Fibroblast of lung (primary cell): Measurements from ENCODE around the gene FOXI3. TPM values are rescaled to one million over a fixed set of nuclear protein-coding genes. Genes with fewer than 3 reads are reported as not detected.
"Not testable (repeated sequence)": the region's sequence is repeated elsewhere in the genome, so short reads cannot be mapped to it uniquely, and the experiment has no call there.

ENCODE experiments used
- DNase-seq, 2 donors: peaks; one replicate each; pipeline versions ENCODE4 v3.0.0 to v3.0.0-alpha.2; 2010; ENCODE audit warnings: low read depth in 2 of 2
- H2AFZ ChIP-seq: 2 replicates; pipeline ENCODE4 v1.5.1; 2012; ENCODE audit warnings: low read length, control low read depth, inconsistent platforms
- H3K27ac ChIP-seq: 2 replicates; pipeline ENCODE4 v1.5.1; 2011; ENCODE audit warnings: low read length, control low read depth; ENCODE audit not compliant: insufficient read depth
- H3K27me3 ChIP-seq: 2 replicates; pipeline ENCODE4 v1.5.1; 2011; ENCODE audit warnings: mild to moderate bottlenecking, low read length; ENCODE audit not compliant: control insufficient read depth, insufficient read depth
- H3K36me3 ChIP-seq: 2 replicates; pipeline ENCODE4 v1.5.1; 2011; ENCODE audit warnings: low read length; ENCODE audit not compliant: control insufficient read depth, insufficient read depth
- H3K4me1 ChIP-seq: 2 replicates; pipeline ENCODE4 v1.5.1; 2011; ENCODE audit warnings: low read length; ENCODE audit not compliant: control insufficient read depth, insufficient read depth; ENCODE audit errors: extremely low read depth
- H3K4me2 ChIP-seq: 2 replicates; pipeline ENCODE4 v1.5.1; 2011; ENCODE audit warnings: low read length, control low read depth; ENCODE audit not compliant: insufficient read depth; ENCODE audit errors: extremely low read depth
- H3K4me3 ChIP-seq, 4 experiments: fragments of 200-600 bp in 1 of 4; sonication (generic) in 1 of 4; replicated peaks in 1 of 4; 2 replicates each; pipeline ENCODE4 v1.5.1; 2011 to 2016; ENCODE audit warnings: low read length in 4 of 4, low read depth in 3 of 4, mild to moderate bottlenecking in 3 of 4, control low read depth in 2 of 4, inconsistent platforms in 1 of 4, mixed read lengths in 1 of 4; ENCODE audit not compliant: insufficient read depth in 1 of 4; ENCODE audit errors: control extremely low read depth in 1 of 4
- H3K79me2 ChIP-seq: 2 replicates; pipeline ENCODE4 v1.5.1; 2012; ENCODE audit warnings: mild to moderate bottlenecking, low read length, inconsistent platforms; ENCODE audit not compliant: control insufficient read depth, insufficient read depth
- H3K9ac ChIP-seq: 2 replicates; pipeline ENCODE4 v1.5.1; 2011; ENCODE audit warnings: mild to moderate bottlenecking, low read length, control low read depth; ENCODE audit not compliant: insufficient read depth
- H3K9me3 ChIP-seq: 2 replicates; pipeline ENCODE4 v1.5.1; 2012; ENCODE audit warnings: low read depth, low read length; ENCODE audit not compliant: control insufficient read depth, insufficient read depth
- H4K20me1 ChIP-seq: 2 replicates; pipeline ENCODE4 v1.5.1; 2011; ENCODE audit warnings: low read length; ENCODE audit not compliant: control insufficient read depth, insufficient read depth; ENCODE audit errors: extremely low read depth
- CTCF ChIP-seq, 2 donors: IDR thresholded peaks in 1 of 2; conservative IDR thresholded peaks in 1 of 2; 1 replicate in 1 of 2; 2 replicates in 1 of 2; pipeline ENCODE4 v1.5.1; 2011 to 2012; ENCODE audit warnings: low read length in 2 of 2, control low read depth in 1 of 2, inconsistent platforms in 1 of 2, low read depth in 1 of 2, mild to moderate bottlenecking in 1 of 2
- EZH2 ChIP-seq: IDR thresholded peaks from 2 replicates; pipeline ENCODE4 v1.5.1; 2012; ENCODE audit warnings: low read length, control low read depth, mild to moderate bottlenecking; ENCODE audit errors: missing control alignments
- polyA plus RNA-seq, 2 donors: library from polyadenylated mRNA; depleted of rRNA in 1 of 2; stranded (reverse) in 1 of 2; unstranded in 1 of 2; fragments of >200 nt; gene quantifications; 2 replicates each; pipeline ENCODE4 v1.2.1, GENCODE V29; 2011 to 2012; ENCODE audit warnings: missing spikeins in 1 of 2
- total RNA-seq: library from RNA; depleted of rRNA; stranded (reverse); fragments of >200 nt; gene quantifications from 2 replicates; pipeline ENCODE4 v1.2.1, GENCODE V29; 2014

The FOXI3 gene
- total and polyA plus RNA-seq, 2 donors (not counting 1 experiment from before 2014, with no cell fraction given) = not detected

DNA sequence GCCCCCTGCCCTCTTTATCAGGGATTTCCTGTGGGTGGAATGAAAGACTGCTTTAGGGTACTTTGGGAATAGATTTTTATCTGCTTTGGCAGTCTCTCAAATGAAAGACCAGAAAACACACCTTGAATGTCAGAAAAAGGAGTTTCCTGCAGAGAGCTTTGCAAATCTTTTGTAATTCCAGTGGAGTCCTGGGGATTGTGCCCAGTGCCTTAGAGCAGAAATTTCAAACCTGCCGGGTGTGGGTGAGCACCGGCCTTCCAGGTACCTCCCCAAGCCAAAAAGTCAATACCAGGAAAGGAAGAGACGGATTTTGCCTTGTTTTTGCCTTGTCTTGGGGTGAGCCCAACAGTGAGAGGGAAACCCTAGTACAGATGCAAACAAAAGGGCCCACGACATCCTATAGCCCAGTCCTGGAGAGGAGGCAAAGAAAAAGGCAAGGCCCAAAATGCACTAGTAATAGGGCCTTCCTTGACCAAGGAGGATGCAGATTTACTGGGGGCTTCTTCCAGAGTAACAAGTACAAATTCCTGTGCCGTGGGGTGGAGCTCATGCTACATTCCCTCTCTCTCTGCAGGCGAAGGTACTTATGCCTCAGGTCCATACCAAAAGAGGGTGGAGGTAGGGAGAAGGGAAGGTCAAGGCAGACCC lies 36.4 kb downstream of the FOXI3 start:
- Histone ChIP-seq H2AFZ (no peak overlapping the region), H3K9me3 (no peaks in the 10 kb centered on the region), H3K27me3 (no peaks in the 10 kb centered on the region), H4K20me1 (no peaks in the 10 kb centered on the region), H3K4me2 (no peak overlapping the region), H3K9ac (no peak overlapping the region), H3K4me1 (no peaks in the 10 kb centered on the region), H3K27ac (no peak overlapping the region), H3K79me2 (no peaks in the 10 kb centered on the region), H3K4me3 (no peak overlapping the region), H3K36me3 (no peaks in the 10 kb centered on the region)
- TF ChIP-seq CTCF (conservative IDR thresholded peaks at IDR 0.05 in 1 of 2, IDR thresholded peaks at IDR 0.05 in 1 of 2; ENCODE audit: low read depth in 1 of 2, low read length in 2 of 2) (no peak), EZH2 (no peak)
- no peak for DNase-seq

GRCh38 chr2:88408870-88409269 lies 43.6 kb downstream of the FOXI3 start:
- not testable (repeated sequence) for H3K27me3 ChIP-seq, H2AFZ ChIP-seq, H3K4me3 ChIP-seq, H3K4me2 ChIP-seq, H3K27ac ChIP-seq, DNase-seq, H3K36me3 ChIP-seq, H3K9ac ChIP-seq, H4K20me1 ChIP-seq, H3K79me2 ChIP-seq, H3K4me1 ChIP-seq, H3K9me3 ChIP-seq

GRCh38 chr2:88400037-88400767 lies 52.3 kb downstream of the FOXI3 start:
- Histone ChIP-seq H3K4me3 (no peak overlapping the region), H3K4me2 (no peak overlapping the region), H3K4me1 (no peaks in the 10 kb centered on the region), H3K9me3 (no peaks in the 10 kb centered on the region), H3K27ac (no peak overlapping the region), H3K27me3 (no peaks in the 10 kb centered on the region), H3K9ac (no peak overlapping the region), H3K79me2 (no peaks in the 10 kb centered on the region), H2AFZ (no peak overlapping the region), H4K20me1 (no peaks in the 10 kb centered on the region), H3K36me3 (no peaks in the 10 kb centered on the region)
- no peak for TF ChIP-seq CTCF (conservative IDR thresholded peaks at IDR 0.05 in 1 of 2, IDR thresholded peaks at IDR 0.05 in 1 of 2; ENCODE audit: low read depth in 1 of 2, low read length in 2 of 2)
- no peak for TF ChIP-seq EZH2
- DNase-seq = no peak
